Measurements from ENCODE around the gene SYT13. TPM values are rescaled to one million over a fixed set of nuclear protein-coding genes. Genes with fewer than 3 reads are reported as not detected.
A peak's percentile ranks its signal among the peaks of the same experiment; 100 is the strongest.
"Not testable (repeated sequence)": the region's sequence is repeated elsewhere in the genome, so short reads cannot be mapped to it uniquely, and the experiment has no call there.

SYT13 gene
- total RNA-seq, 3 donors from 2014 or later = 7.5 to 28.6 (median 22.7) TPM

GRCh38 chr11:45300715-45301114 lies 14.6 kb upstream of the SYT13 start:
- ATAC-seq = no peak
- no peaks in the 10 kb centered on the region for H3K9me3 ChIP-seq
- no peaks in the 10 kb centered on the region for H3K4me1 ChIP-seq (ENCODE audit: low read depth)

GRCh38 chr11:45298718-45299117 lies 12.6 kb upstream of the SYT13 start:
- H3K9me3 ChIP-seq = no peaks in the 10 kb centered on the region
- DNase-seq (no peak), ATAC-seq (no peak)
- intact Hi-C loops (cut with DNase I, micrococcal nuclease) = loop anchor here in 1 of 2 donors (10.0 kb wide), 1 partner anchor 364 kb away; no protein-coding TSS in a partner anchor
- H3K4me3 ChIP-seq = no peak overlapping the region
- TF ChIP-seq CTCF (IDR thresholded peaks at IDR 0.05) = no peak
- no peaks in the 10 kb centered on the region for H3K4me1 ChIP-seq (ENCODE audit: low read depth)
- H3K36me3 ChIP-seq (ENCODE audit: low read depth) = no peaks in the 10 kb centered on the region

More at GRCh38 chr11:45300715-45301114, 14.6 kb upstream of the SYT13 start:
- Histone ChIP-seq H3K4me3 (no peak overlapping the region), H3K36me3 (ENCODE audit: low read depth) (no peaks in the 10 kb centered on the region)
- intact Hi-C loops (cut with DNase I, micrococcal nuclease) = no loop called here
- DNase-seq = no peak
- no peak for TF ChIP-seq CTCF (IDR thresholded peaks at IDR 0.05)

- H3K9me3 ChIP-seq = no peaks in the 10 kb centered on the region
- H3K4me3 ChIP-seq = no peak overlapping the region
- intact Hi-C loops (cut with DNase I, micrococcal nuclease) = loop anchor here in 1 of 2 donors (10.0 kb wide), 1 partner anchor 361 kb away; no protein-coding TSS in a partner anchor
- H3K36me3 ChIP-seq (ENCODE audit: low read depth) = no peaks in the 10 kb centered on the region
- H3K4me1 ChIP-seq (ENCODE audit: low read depth) = no peaks in the 10 kb centered on the region
- TF ChIP-seq CTCF (IDR thresholded peaks at IDR 0.05) = no peak
- ATAC-seq (no peak), DNase-seq (no peak)
Observed at GRCh38 chr11:45296075-45296474, 9.9 kb upstream of the SYT13 start.

GRCh38 chr11:45294499-45294898 lies 8.4 kb upstream of the SYT13 start:
- DNase-seq (no peak), ATAC-seq (no peak)
- Histone ChIP-seq H3K4me3 (no peak overlapping the region), H3K36me3 (ENCODE audit: low read depth) (no peaks in the 10 kb centered on the region), H3K9me3 (no peaks in the 10 kb centered on the region), H3K4me1 (ENCODE audit: low read depth) (no peaks in the 10 kb centered on the region)
- intact Hi-C loops (cut with DNase I, micrococcal nuclease) = loop anchor here in 1 of 2 donors (5.0 to 10.0 kb wide), 2 partner anchors 182 to 360 kb away; no protein-coding TSS in a partner anchor
- TF ChIP-seq CTCF (IDR thresholded peaks at IDR 0.05) = no peak

GRCh38 chr11:45293566-45294192 lies 7.5 kb upstream of the SYT13 start:
- peak; percentile 18 for TF ChIP-seq CTCF (IDR thresholded peaks at IDR 0.05)
- H3K4me1 ChIP-seq (ENCODE audit: low read depth) = not testable (repeated sequence)

More at GRCh38 chr11:45293566-45294192, 7.5 kb upstream of the SYT13 start:
- not testable (repeated sequence) for H3K4me3 ChIP-seq; H3K9me3 ChIP-seq; H3K36me3 ChIP-seq (ENCODE audit: low read depth)
- intact Hi-C loops (cut with DNase I, micrococcal nuclease) = loop anchor here in 1 of 2 donors (5.0 to 10.0 kb wide), 2 partner anchors 181 to 359 kb away; no protein-coding TSS in a partner anchor
- ATAC-seq (peak; percentile 95), DNase-seq (peak; percentile 72 to 88 (median 83))

Data from mucosa of descending colon (tissue), 3 donors.